Activated T-helper 1 cell treated with Interleukin-2 at 50 U/mL for 16 hours (primary cell): ENCODE measurements around the gene CHAC2.
"Not testable (repeated sequence)": the region's sequence is repeated elsewhere in the genome, so short reads cannot be mapped to it uniquely, and the experiment has no call there.

Experiments used
- DNase-seq: peaks from one replicate; pipeline ENCODE4 v3.0.0-alpha.2; 2020; ENCODE audit warnings: low read depth

CHAC2 gene

GRCh38 chr2:53767405-53768241, at the start of gene CHAC2:
Gene CHAC2, plus strand, starts transcription at chr2:53767804. Its CDS starts 83 bp downstream, at chr2:53767887.
- DNase-seq, result peak; percentile 67

GRCh38 chr2:53720944-53721343, 46.7 kb upstream of the CHAC2 start:
- not testable (repeated sequence) for DNase-seq

GRCh38 chr2:53724536-53724935, 43.1 kb upstream of the CHAC2 start:
- no peak for DNase-seq

GRCh38 chr2:53725662-53726061, 41.9 kb upstream of the CHAC2 start:
- DNase-seq, result no peak

- no peak for DNase-seq
These were observed 39.7 kb upstream of the CHAC2 start for GRCh38 chr2:53727921-53728320.

- no peak for DNase-seq
These were observed 38.4 kb upstream of the CHAC2 start for GRCh38 chr2:53729143-53729762.

GRCh38 chr2:53737091-53737490, 30.5 kb upstream of the CHAC2 start:
- DNase-seq, result no peak

- DNase-seq, result no peak
These were observed 28.6 kb upstream of the CHAC2 start for GRCh38 chr2:53739032-53739431.

DNA sequence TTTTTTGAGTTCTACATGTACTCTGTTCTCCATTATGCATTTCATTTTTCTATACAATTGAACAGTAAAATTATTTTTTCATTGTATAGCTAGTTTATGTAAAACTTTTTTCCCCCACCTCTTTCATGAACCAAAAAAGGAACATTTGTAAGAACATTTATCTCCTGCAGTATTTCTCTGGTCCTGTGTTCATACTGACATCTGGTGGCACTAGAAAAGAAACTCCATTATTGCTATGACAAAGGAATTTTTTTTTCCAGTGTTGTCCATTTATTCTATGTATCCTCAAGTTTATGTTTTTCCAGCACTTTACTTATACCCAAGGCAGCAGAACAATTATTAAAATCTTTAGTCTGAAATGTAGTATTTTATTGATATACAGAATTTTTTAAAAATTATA, 27.4 kb upstream of the CHAC2 start:
- no peak for DNase-seq

DNA sequence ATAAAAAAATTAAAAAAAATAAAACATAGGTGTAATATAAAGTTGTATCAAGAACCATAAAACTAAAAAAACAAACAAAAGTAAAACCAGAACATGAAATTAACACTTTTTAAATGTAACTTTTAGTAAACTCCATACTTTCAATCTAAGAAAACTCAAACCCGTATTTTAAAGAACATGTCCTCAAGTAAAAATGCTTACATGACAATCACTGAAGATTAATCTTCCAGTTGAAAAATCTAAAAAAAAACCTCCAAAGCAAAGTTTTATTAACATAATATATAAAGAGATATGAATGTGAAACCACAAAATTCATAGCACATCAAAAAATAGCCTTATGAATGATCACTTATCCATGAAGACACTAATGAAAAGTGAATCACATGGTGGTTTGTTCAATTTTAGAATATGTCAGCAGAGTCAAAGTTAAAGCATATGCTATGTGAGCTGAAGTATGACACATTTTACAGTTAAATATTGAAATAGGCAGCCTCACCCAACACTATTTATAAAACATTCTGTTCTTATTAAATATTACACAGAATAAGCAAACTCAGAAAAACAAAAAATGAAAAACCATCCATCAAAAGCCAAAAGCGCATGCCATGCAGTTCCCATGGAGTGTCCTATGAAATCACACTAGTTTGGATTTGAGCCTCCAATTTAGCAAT, 23.1 kb upstream of the CHAC2 start:
- no peak for DNase-seq

DNA sequence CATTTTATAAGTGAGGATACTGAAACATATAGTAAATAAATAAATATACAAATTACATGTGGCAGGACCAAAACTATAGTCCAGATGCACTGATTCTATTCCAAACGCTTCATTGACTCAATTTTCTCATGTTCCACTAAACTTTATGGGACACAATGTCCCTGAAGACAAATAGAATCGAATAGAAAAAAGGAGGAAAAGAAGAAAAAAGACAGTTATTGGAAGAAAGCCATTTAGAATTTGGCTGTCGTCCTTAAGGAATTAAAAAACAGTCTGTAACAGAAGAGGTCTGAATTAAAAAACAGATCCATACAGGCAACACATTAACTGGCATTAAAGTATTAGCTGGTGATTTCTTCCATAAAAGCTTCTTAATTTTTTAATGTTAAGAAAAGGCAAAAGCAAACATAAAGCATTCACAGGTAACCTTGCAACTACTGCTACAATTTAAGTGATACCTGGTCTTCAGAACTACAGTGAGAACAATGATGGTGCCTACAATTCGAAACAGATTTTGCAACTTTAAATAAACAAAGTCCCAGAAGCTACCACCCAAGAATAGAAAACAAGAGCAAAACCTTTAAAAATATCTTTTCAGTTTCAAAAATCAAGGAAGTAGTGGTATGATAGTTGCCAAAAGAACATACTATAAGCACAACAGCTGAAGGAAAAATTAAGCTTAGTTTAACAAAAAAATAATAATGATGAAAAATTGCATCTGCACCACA, 17.4 kb upstream of the CHAC2 start:
- DNase-seq, result no peak

DNA sequence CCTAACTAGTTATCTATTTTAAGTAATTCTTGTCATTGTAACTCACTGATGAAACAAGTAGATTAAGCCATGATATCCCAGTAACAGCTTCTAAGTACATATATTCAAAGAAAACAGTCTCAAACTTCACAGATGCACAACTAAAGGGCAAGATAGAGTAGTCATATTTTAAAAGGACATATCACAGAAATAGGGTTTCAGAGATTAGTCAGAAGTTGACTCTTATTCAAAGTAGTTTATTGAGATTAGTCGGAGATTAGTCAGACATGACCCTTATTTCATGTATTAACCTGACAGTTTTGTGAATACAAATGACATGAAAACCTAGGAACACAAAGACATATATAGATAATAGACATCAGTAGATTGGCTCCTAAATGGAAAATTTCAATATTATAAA, 15.9 kb upstream of the CHAC2 start:
- DNase-seq, result no peak

DNA sequence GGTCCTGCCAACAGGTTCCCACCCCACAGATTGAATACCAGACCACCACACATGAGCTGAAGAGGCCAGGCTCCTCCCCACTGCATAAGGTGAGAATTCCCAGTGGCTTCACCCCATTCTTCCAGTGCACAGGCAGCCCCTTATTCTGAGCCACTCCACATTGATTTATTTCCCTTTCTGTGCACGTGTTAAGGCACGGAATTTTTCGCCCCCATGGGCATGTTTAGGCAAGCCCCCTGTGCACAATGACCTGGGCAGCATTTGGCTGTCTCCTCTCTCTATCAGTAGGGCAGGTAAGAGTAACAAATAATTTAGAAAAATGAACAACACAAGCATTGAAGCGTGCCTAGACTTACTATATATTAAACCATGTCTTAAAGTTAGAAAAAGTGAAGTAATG, 15.2 kb upstream of the CHAC2 start:
- DNase-seq, result no peak

GRCh38 chr2:53753041-53753440, 14.6 kb upstream of the CHAC2 start:
- DNase-seq, result no peak

GRCh38 chr2:53755121-53755520, 12.5 kb upstream of the CHAC2 start:
- no peak for DNase-seq

DNA sequence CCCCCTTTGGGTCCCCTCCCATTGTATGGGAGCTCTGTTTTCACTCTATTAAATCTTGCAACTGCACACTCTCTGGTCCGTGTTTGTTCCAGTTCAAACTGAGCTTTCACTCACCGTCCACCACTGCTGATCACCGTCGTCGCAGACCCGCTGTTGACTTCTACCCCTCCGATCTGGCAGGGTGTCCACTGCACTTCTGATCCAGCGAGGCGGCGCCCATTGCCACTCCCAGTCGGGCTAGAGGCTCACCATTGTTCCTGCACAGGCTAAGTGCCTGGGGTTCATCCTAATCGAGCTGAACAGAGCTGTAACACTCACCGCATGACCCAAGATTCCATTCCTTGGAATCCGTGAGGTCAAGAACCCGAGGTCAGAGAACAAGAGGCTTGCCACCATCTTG, 11.0 kb upstream of the CHAC2 start:
- no peak for DNase-seq

DNA sequence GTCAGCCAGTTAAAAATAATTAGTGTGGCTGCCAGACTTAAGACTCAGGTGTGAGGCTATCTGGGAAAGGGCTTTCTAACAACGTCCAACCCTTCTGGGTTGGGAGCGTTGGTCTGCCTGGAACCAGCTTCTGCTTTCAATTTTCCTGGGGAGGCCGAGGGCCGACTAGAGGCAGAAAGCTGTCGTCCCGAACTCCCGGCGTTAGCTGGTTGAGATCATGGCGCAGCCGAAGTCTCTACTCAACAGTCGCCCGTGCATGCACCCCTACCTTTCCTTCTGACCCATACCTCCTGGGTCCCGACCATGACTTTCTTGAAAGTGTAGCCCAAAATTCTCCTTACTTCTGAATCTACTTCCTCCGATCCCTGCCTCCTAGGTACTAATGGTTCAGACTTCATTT, 10.4 kb upstream of the CHAC2 start:
- not testable (repeated sequence) for DNase-seq

DNA sequence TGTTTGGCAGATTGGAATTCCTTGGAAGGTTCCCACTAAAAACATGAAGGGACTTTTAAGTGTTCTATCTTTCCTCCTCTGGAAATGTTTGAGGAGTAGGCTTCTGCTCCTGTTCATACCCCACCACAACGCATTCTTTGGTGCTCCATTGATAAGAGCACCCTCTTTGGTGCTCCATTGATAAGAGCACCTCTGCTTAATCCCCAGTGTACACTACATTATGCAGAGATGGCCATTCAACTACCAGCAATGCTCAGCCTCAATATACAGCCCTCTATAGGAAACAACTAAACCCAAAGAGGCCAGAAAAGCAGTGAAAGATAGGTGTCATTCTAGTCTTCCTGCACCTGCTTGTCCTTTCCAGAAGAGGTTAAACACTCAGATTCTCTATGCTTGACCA, 1.8 kb upstream of the CHAC2 start:
- no peak for DNase-seq

DNA sequence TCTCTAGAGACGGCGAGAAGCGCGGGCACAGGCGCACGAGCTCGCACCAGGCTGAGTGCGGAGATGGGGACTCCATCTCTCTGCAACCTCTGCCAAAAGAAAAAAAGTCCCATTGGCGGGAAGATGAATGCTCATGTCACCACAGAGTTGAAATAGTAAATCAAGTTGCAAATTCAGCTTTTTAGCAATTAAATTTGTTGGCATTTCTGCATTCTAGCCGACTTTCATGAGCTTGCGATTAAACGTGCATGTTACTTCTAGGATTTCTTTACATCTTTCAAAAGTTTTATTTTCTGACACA, 588 bp downstream of the CHAC2 start:
- DNase-seq, result no peak

GRCh38 chr2:53769318-53769945, 1.8 kb downstream of the CHAC2 start:
- no peak for DNase-seq

DNA sequence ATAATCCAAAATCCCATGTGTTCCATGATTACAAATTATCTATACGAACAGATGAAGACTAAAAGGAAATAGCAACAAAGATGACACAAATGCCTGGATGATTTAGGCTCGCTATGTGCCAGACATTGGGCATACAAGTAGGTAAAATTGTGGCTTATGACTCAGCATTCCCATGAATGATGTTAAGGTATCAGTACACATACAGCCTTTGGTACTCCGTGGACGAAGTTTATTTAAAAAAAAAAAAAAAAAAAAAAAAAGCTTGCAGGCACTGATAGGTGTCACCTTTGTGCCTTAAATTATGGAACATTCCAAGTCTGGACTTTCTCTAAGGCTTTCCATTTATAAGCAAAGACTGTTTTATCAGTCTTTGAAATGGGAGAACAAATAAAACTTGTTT, 2.7 kb downstream of the CHAC2 start:
- no peak for DNase-seq

GRCh38 chr2:53777134-53777533, 9.5 kb downstream of the CHAC2 start:
- no peak for DNase-seq
